Right lobe of liver (tissue), 6 donors: ENCODE results near the gene PYGO2. TPM values are rescaled to one million over a fixed set of nuclear protein-coding genes. Genes with fewer than 3 reads are reported as not detected.

Source experiments
- ATAC-seq, 4 donors: fragments of 200-7000 bp; cut with Tn5 transposase; one replicate each; pipeline ENCODE4 v1.9.1; 2020; ENCODE audit warnings: mild to moderate bottlenecking in 4 of 4, moderate library complexity in 4 of 4
- DNase-seq, 3 donors: peaks; one replicate each; pipeline ENCODE4 v3.0.0-alpha.2; 2020
- H3K27ac ChIP-seq, 3 donors: fragments of 200-600 bp; one replicate each; pipeline ENCODE4 v1.8.0; 2022
- H3K27me3 ChIP-seq, 2 donors: fragments of 200-600 bp; one replicate each; pipeline ENCODE4 v1.8.0; 2022
- H3K36me3 ChIP-seq, 4 donors: fragments of 200-600 bp; sonication (generic) in 1 of 4; one replicate each; pipeline versions ENCODE4 v1.5.1 to v1.8.0; 2017 to 2022; ENCODE audit warnings: control low read depth in 1 of 4
- H3K4me1 ChIP-seq, 4 donors: fragments of 200-600 bp; sonication (generic) in 1 of 4; one replicate each; pipeline versions ENCODE4 v1.5.1 to v1.8.0; 2017 to 2022; ENCODE audit warnings: control low read depth in 1 of 4
- H3K4me3 ChIP-seq, 3 donors: fragments of 200-600 bp; one replicate each; pipeline ENCODE4 v1.8.0; 2022
- H3K9me3 ChIP-seq, 4 donors: fragments of 200-600 bp; sonication (generic) in 1 of 4; one replicate each; pipeline versions ENCODE4 v1.5.1 to v1.8.0; 2017 to 2022; ENCODE audit warnings: control low read depth in 1 of 4
- CTCF ChIP-seq, 4 donors: fragments of 200-600 bp in 3 of 4; fragments of 450-650 bp in 1 of 4; IDR thresholded peaks; one replicate each; pipeline versions ENCODE4 v1.5.1 to v1.8.0; 2016 to 2022; ENCODE audit warnings: antibody characterized with exemption in 4 of 4, mild to moderate bottlenecking in 2 of 4
- POLR2A ChIP-seq: fragments of 450-650 bp; IDR thresholded peaks from one replicate; pipeline ENCODE4 v1.6.1; 2017; ENCODE audit warnings: antibody characterized with exemption, mild to moderate bottlenecking
- WGBS: methylation state at CpG from one replicate; pipeline ENCODE4 v1.1.6; 2018; ENCODE audit warnings: low coverage, low lambda C conversion rate; ENCODE audit not compliant: insufficient coverage; ENCODE audit errors: missing lambda C conversion rate; 5-methylcytosine and 5-hydroxymethylcytosine counted together
- intact Hi-C, 2 donors: fragments of 100-400 bp; cut with DNase I; formaldehyde crosslinking; loops; one replicate each; pipeline versions ENCODE4 v1.11.2 to v1.14.1; 2022
- long read RNA-seq: library from polyadenylated mRNA; unstranded; transcript quantifications from one replicate; pipeline ENCODE4 v2.0.0, GENCODE V29; 2019
- total RNA-seq, 6 experiments: library from RNA; depleted of rRNA in 2 of 6; stranded (reverse); fragments of >200 nt in 2 of 6; fragmentation: NEBNext Ultra II Directional in 3 of 6; extraction: Animal tissue kit (Norgen Biotek cat#: 25700) in 3 of 6; gene quantifications; one replicate each; pipeline versions ENCODE4 v1.1.0 to v1.2.4, GENCODE V29; 2016 to 2023
- donor health status: DM: no; HTN: yes; CAD: no.
- donor health status: DM: no; HTN: no; CAD: no.
- donor health status: DM: no; HTN: no; CAD: no.
- donor health status: DM: no; HTN: yes; CAD: no.
- donor health status: DM: no; HTN: yes; CAD: no.

PYGO2 gene, protein sequence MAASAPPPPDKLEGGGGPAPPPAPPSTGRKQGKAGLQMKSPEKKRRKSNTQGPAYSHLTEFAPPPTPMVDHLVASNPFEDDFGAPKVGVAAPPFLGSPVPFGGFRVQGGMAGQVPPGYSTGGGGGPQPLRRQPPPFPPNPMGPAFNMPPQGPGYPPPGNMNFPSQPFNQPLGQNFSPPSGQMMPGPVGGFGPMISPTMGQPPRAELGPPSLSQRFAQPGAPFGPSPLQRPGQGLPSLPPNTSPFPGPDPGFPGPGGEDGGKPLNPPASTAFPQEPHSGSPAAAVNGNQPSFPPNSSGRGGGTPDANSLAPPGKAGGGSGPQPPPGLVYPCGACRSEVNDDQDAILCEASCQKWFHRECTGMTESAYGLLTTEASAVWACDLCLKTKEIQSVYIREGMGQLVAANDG
- total RNA-seq: 10 to 100 TPM in 4 of 6 experiments, 1 to 10 TPM in 2; 9.1 to 13.5 (median 10.9) TPM
- long read RNA-seq, partial matches to known transcripts: 0 of 2 reads
- long read RNA-seq, other reads (novel, unspliced or antisense): 1 of 2 reads

GRCh38 chr1:154961207-154962155 lies at the start of gene PYGO2:
TSS of gene PYGO2 (minus strand) at chr1:154961782. CDS start at chr1:154961576, 206 bp downstream.
- under 1% methylated on average over 14 of the region's 93 CpGs for WGBS

DNA sequence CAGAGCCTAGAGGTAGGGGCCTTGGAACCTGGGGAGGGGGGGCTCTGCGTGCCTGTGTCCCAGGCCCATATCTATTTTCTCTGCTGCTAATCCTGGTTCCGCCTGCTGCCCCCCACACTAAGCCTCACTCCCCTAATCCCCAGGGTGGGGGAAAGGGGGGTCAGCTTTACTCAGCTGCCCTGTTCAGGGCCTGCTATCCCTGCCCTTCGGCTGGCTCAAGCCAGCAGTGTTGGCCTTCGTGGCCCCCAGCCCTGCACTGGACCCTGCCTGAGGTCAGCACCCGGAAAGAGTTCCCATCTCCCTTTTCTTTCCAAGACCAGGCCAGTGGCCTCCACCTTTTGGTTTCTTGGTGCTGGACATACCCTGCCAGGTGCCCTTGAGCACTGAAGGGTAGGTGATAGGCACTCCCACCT lies 49.4 kb upstream of the PYGO2 start:
- TF ChIP-seq POLR2A (no peak), CTCF (IDR thresholded peaks at IDR 0.05) (no peak)
- intact Hi-C loops: no loop called here
- Histone ChIP-seq H3K27me3 (no peaks in the 10 kb centered on the region), H3K9me3 (no peaks in the 10 kb centered on the region), H3K27ac (no peak overlapping the region), H3K4me3 (no peak overlapping the region), H3K4me1 (peaks cover 0 to 70% (median 23%) of the 10 kb centered on the region in 4 donors), H3K36me3 (peaks cover 0 to 18% (median 8%) of the 10 kb centered on the region in 4 donors)
- peak in 1 of 3 donors; percentile 15 for DNase-seq
- no peak for ATAC-seq
- no CpG with 5 or more reads among the region's 5 CpGs for WGBS

More at GRCh38 chr1:154961207-154962155, at the start of gene PYGO2:
- peaks cover 2 to 46% (median 20%) of the 10 kb centered on the region in 4 donors for H3K36me3 ChIP-seq
- no peaks in the 10 kb centered on the region for H3K27me3 ChIP-seq
- peak within 1 kb of the TSS; percentile 98 to 100 (median 98) for H3K27ac ChIP-seq
- ATAC-seq: peak; percentile 81 to 91 (median 84)
- TF ChIP-seq POLR2A (peak; percentile 87), CTCF (IDR thresholded peaks at IDR 0.05) (peak; percentile 49 to 69 (median 60))
- DNase-seq: peak; percentile 87 to 89 (median 89)
- H3K4me1 ChIP-seq: peaks cover 0 to 22% (median 0%) of the 10 kb centered on the region in 4 donors
- intact Hi-C loops: no loop called here
- H3K9me3 ChIP-seq: no peaks in the 10 kb centered on the region
- H3K4me3 ChIP-seq: peak within 1 kb of the TSS; percentile 84 to 93 (median 87)

DNA sequence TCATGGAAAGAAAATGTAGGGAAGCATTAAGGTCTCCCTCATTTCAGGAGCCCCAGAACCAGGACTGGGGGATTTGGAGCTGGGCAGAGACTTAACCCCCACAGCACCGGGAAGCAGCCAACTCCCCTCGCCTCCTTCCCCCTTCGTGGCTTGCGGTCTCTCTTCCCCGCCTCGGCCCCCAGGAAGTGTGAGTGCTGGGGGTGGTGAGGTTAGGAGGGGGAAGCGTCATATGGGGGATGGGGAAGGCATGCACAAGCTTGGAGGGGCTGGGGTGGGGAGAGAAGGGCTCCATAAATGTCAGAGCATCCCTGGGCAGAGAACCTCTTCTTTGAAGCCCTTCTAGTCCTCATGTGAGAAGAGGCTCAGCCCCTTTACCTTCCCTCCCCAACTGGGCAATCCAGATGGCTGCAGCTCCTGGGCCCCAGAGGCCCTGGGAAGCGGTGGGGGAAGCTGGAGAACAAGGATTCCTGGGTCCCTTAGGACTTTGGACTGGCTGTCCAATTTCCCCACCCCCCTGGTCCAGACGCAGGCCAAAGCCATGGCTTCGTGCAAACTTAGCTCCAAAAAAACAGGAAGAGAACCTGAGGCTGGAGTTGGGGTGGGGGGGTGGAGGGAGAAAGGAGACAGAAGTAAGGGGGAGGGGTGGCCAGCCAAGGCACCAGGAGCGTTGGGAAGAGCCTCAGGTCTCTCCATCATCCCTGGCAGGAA lies 48.8 kb upstream of the PYGO2 start:
- 45% methylated on average over 5 of the region's 11 CpGs for WGBS
- Histone ChIP-seq H3K36me3 (peaks cover 0 to 12% (median 8%) of the 10 kb centered on the region in 4 donors), H3K4me3 (no peak overlapping the region), H3K9me3 (no peaks in the 10 kb centered on the region), H3K27ac (no peak overlapping the region), H3K27me3 (no peaks in the 10 kb centered on the region), H3K4me1 (peaks cover 0 to 76% (median 26%) of the 10 kb centered on the region in 4 donors)
- intact Hi-C loops: no loop called here
- no peak for ATAC-seq
- TF ChIP-seq POLR2A (no peak), CTCF (IDR thresholded peaks at IDR 0.05) (no peak)
- DNase-seq: peak in 1 of 3 donors; percentile 23

DNA sequence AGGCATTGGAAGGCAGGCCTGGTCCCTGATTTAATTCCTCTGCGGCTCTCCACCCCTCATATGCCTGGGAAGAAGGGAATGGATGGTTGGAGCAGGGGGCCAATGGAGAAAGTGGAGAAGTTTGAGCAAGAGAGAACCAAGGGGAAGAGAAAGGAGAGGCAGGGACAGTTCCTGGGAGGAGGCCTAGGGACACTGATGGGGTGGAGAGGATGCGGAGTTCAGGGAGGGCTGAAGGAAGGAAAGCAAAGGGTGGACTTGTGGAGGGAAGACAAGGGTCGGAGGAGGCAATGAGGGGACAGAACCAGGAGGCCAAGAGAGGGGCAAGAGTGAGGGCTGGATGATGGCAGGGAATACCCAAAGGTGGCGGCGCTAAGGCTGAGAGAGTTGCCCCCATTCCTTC lies 48.2 kb upstream of the PYGO2 start:
- peaks cover 0 to 82% (median 31%) of the 10 kb centered on the region in 4 donors for H3K4me1 ChIP-seq
- H3K4me3 ChIP-seq: no peak overlapping the region
- no peak for TF ChIP-seq CTCF (IDR thresholded peaks at IDR 0.05)
- TF ChIP-seq POLR2A: no peak
- ATAC-seq (no peak), DNase-seq (peak in 1 of 3 donors; percentile 8)
- intact Hi-C loops: no loop called here
- peaks cover 0 to 9% (median 6%) of the 10 kb centered on the region in 4 donors for H3K36me3 ChIP-seq
- no peaks in the 10 kb centered on the region for H3K27me3 ChIP-seq
- peak overlapping the region in 1 of 3 donors; percentile 21 for H3K27ac ChIP-seq
- no peaks in the 10 kb centered on the region for H3K9me3 ChIP-seq
- WGBS: 82% methylated on average over 5 of the region's 5 CpGs
